GM23338 (cell line): ENCODE measurements around the gene DNAJC16. TPM values are rescaled to one million over a fixed set of nuclear protein-coding genes. Genes with fewer than 3 reads are reported as not detected.

Experiments used
- polyA plus RNA-seq: library from polyadenylated mRNA; unstranded; fragments of >200 nt; fragmentation: Nextera tagmentation; extraction: Ambion mirVana; gene quantifications from 2 replicates; pipeline ENCODE4 v1.2.1, GENCODE V29; 2016
- small RNA-seq: library from RNA; depleted of rRNA; stranded (forward); fragments of <200 nt; gene quantifications from one replicate; pipeline ENCODE3, GENCODE V24; 2014; ENCODE audit warnings: low replicate concordance
- total RNA-seq: library from RNA; depleted of rRNA; stranded (reverse); fragments of >200 nt; shearing (Covaris generic); gene quantifications from 2 replicates; pipeline ENCODE4 v1.2.3, GENCODE V29; 2014; rRNA removed

DNAJC16 gene
- total and polyA plus RNA-seq, 2 experiments from 2014 or later: 6.3 to 18.0 TPM

Small RNA genes within 50 kb of the gene (small RNA-seq; reads per million reads assigned to genes)
- gene CD24P1: not detected
- not detected for gene RNU7-179P
- gene SCARNA21B: not detected

Other genes with a start within 250 kb of the DNAJC16 start
- gene EFHD2, start 117.0 kb upstream of the DNAJC16 start, total RNA-seq: 22.8 and 23.7 TPM in 2 replicates
- 19.3 and 22.8 TPM in 2 replicates for gene EFHD2, start 117.0 kb upstream of the DNAJC16 start, polyA plus RNA-seq
- 0.24 TPM in 1 of 2 replicates, not detected in the other for gene CTRC, start 88.4 kb upstream of the DNAJC16 start, total RNA-seq
- gene CTRC, start 88.4 kb upstream of the DNAJC16 start, polyA plus RNA-seq: not detected in 2 replicates
- not detected in 2 replicates for gene CELA2A, start 70.1 kb upstream of the DNAJC16 start, total RNA-seq
- not detected in 2 replicates for gene CELA2A, start 70.1 kb upstream of the DNAJC16 start, polyA plus RNA-seq
- not detected in 2 replicates for gene CELA2B, start 50.7 kb upstream of the DNAJC16 start, total RNA-seq
- gene CELA2B, start 50.7 kb upstream of the DNAJC16 start, polyA plus RNA-seq: not detected in 2 replicates
- 25.0 and 26.1 TPM in 2 replicates for gene CASP9, start 2.6 kb upstream of the DNAJC16 start, total RNA-seq
- 7.7 and 9.2 TPM in 2 replicates for gene CASP9, start 2.6 kb upstream of the DNAJC16 start, polyA plus RNA-seq
- gene AGMAT, start 58.2 kb downstream of the DNAJC16 start, total RNA-seq: 3.8 and 7.4 TPM in 2 replicates
- gene AGMAT, start 58.2 kb downstream of the DNAJC16 start, polyA plus RNA-seq: 1.8 and 2.3 TPM in 2 replicates
- gene DDI2, start 90.6 kb downstream of the DNAJC16 start, total RNA-seq: 34.8 and 43.3 TPM in 2 replicates
- 6.7 and 8.0 TPM in 2 replicates for gene DDI2, start 90.6 kb downstream of the DNAJC16 start, polyA plus RNA-seq
- gene PLEKHM2, start 157.5 kb downstream of the DNAJC16 start, total RNA-seq: 36.6 and 40.0 TPM in 2 replicates
- gene PLEKHM2, start 157.5 kb downstream of the DNAJC16 start, polyA plus RNA-seq: 11.2 and 12.8 TPM in 2 replicates
- gene SLC25A34, start 209.4 kb downstream of the DNAJC16 start, total RNA-seq: 0.27 and 3.5 TPM in 2 replicates
- gene SLC25A34, start 209.4 kb downstream of the DNAJC16 start, polyA plus RNA-seq: 0.11 and 0.16 TPM in 2 replicates
- not detected in 2 replicates for gene TMEM82, start 215.7 kb downstream of the DNAJC16 start, total RNA-seq
- 0.42 TPM in 1 of 2 replicates, not detected in the other for gene TMEM82, start 215.7 kb downstream of the DNAJC16 start, polyA plus RNA-seq
- 69.1 and 81.7 TPM in 2 replicates for gene FBLIM1, start 231.9 kb downstream of the DNAJC16 start, total RNA-seq
- gene FBLIM1, start 231.9 kb downstream of the DNAJC16 start, polyA plus RNA-seq: 40.2 and 41.7 TPM in 2 replicates